Measurements from ENCODE around the gene ZFYVE28.

Gene ZFYVE28

GRCh38 chr4:2256156-2256731, 162.2 kb downstream of the ZFYVE28 start:
- no peak for DNase-seq

GRCh38 chr4:2255501-2256155, 162.8 kb downstream of the ZFYVE28 start:
- DNase-seq = no peak

GRCh38 chr4:2254665-2255500, 163.6 kb downstream of the ZFYVE28 start:
- DNase-seq = no peak

- DNase-seq = no peak
Observed at GRCh38 chr4:2253160-2254084, 165.0 kb downstream of the ZFYVE28 start.

GRCh38 chr4:2252530-2253091, 165.8 kb downstream of the ZFYVE28 start:
- DNase-seq = no peak

DNA sequence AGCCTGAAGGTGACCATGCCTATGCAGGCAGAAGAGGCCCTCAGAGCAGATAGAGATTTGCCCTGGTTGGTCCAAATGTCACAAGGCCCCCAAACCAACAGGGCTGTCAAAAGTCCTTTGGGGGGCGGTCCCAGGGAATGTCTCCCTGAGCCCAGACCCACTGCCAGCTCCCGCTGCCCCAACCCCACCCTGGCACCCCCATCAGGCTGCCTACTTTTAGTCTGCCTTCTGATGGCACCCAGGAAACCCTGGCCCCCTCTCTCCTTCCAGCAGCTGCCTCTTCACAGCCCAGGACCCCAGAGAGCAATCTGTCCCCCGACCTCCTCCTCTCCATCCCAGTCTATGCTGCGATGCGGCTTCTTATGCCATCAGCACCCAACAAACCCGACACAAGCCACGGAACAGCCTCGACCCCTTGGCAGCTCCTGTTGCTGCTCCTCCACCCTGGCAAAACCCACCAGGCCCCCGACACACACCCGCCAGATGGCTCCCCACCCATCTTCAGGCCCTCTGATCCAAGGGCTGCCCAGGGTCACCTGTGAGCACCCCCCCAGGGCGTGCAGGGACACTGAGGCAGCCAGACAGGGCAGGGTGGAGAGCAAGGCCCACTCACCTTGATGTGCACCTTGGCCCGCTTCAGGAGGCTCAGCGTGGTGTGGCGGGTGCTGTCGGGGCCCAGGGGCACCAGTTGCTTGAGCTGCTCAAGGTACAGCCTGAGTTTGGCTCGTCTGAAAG, 166.5 kb downstream of the ZFYVE28 start:
- no peak for DNase-seq

GRCh38 chr4:2251073-2251794, 167.2 kb downstream of the ZFYVE28 start:
- no peak for DNase-seq

- no peak for DNase-seq
Observed at GRCh38 chr4:2250357-2251072, 167.9 kb downstream of the ZFYVE28 start.

DNA sequence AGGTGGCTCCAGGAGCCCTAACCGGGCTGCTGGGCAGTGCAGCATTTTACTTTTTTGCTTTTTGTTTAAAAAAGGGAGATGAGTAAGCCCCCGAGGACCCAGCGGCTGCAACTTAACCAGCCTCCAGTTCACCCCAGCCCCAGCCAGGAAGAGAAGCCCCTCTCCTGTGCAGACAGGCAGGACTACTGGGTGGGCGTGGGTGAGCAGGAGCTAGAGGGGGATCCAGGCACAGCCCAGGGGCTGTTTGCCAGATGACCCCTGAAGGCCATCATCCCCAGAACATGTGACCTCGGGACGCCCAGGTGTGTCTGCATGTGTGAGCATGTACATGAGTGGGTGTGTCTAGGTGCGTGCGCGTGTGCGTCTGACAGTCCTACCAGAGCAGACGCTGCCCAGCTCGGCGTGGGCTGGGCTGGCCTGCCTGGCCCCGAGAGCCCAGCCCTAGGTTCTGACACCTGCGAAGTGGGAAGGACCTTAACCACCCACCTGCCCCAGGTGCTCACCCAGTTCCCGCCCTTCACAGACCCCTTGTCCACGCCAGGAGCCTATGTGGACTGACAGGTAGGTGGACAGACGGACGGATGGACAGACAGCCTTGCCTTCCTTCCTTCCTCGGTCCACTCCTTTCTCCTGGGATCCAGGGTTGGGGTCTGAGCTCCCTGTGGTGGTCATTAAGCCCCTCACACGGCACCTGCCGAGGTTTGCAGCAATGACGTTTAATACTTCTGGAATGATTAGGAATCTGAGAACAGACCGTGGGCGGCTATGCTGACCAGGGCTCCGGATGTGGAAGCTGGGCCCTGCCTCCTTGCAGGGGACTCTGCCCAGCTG, 168.7 kb downstream of the ZFYVE28 start:
- no peak for DNase-seq

DNA sequence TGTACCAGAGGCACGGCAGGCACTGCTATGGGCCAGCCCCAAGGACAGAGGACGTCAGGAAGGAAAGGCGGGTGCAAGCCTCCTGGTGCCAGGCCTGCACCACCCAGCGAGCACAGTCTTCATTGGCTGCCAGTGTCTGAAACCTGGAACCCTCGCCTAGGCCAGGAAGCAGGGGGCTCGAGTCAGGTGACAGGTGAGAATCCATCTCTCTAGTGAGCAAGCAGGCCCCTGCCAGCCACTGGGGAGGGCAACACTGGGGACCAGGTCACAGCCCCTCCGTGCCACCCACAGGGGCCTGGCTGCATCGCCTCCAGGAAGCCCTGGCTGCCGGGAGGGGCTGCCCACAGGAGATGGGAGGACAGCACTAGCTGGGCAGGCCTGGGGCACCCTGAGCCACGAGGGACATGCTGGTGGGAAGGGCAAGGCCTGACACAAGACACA, 169.6 kb downstream of the ZFYVE28 start:
- no peak for DNase-seq

- DNase-seq = no peak
Observed at GRCh38 chr4:2248044-2248780, 170.2 kb downstream of the ZFYVE28 start.

GRCh38 chr4:2247128-2248043, 171.1 kb downstream of the ZFYVE28 start:
- no peak for DNase-seq

DNA sequence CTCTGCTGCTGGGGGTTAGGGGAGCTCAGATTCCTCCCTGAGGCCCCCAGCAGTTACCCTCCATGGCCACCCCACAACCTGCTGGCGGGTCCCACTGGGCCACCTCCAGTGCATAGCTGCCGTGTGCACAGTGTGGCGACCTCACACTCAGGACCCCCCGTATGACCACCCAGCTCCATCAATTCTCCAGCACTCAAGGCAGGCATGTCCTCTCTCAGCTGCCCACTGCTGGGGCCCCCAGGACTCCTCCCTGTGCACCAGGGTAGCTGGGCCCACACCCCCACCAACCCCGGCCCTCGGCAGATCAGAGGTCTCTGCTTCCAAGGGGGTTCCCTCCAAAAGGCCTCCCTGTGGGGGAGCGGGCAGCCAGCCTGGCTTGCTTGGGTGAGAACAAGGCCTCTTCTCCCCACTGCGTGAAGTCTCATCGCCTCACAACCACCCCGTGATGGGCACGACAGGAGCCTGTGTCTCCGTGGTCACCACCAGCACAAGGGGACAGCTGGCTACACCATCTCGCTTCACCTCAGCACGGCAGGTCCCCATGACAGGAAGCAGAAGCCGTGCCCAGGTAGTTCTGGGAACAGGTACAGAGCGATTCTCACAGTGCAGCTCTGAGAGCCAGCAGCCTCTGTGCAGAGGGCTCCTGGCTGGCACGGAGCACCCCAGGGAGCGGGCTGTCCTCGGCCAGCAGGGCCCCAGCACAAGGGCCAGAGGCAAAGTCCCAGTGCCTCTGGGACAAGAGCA, 171.9 kb downstream of the ZFYVE28 start:
- no peak for DNase-seq

- no peak for DNase-seq
Observed at GRCh38 chr4:2245787-2246275, 172.6 kb downstream of the ZFYVE28 start.

DNA sequence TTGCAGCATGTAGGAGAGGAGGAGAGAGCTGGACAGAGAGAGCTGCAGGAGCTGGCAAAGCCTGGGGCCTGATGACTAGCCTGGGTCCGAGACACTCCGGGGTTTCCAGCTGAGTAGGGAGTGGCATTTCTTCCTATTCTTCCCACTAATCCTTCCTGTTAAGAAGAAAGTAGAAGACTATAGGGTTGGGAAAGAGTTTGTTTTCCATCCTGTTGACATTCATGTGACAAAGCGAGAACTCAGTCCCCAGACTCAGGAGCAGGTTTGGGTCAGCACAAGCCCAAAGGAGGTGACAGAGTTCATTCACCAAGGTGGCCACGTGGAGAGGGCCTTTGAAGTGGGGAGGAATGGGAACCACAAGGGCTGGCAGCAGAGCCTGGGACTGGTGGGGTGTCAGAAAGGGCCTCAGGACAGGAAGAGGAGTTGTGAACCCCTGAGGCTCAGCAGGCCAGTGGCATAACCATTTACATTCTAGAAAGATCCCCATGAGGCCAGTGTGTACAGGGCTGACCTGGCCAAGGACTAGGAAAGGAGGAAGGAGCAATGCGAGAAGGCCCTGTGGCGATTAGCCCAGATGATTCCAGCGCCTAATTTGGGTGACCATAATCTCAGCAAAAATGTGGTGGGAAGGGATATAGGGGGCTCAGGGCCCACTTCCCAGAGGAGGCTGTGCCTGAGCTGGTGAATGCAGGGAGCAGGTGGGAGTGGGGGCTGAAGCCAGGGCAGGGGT, 173.2 kb downstream of the ZFYVE28 start:
- no peak for DNase-seq

Measured in DMS79 (cell line).